A673 (cell line): ENCODE data around the gene LYSMD4. TPM values are rescaled to one million over a fixed set of nuclear protein-coding genes. Genes with fewer than 3 reads are reported as not detected.
"Not testable (repeated sequence)": the region's sequence is repeated elsewhere in the genome, so short reads cannot be mapped to it uniquely, and the experiment has no call there.

Source experiments
- BruUV-seq: library from RNA; stranded (reverse); fragments of 400-500 nt; replicated peaks from 2 replicates; lab custom pipeline; 2021; lab: Mats Ljungman, UMichigan
- CTCF ChIA-PET: fragments of 300-600 bp; sonication (Branson Sonifier 250); formaldehyde crosslinking; loops from one replicate; lab custom pipeline; 2022; ENCODE audit warnings: antibody characterized with exemption; lab: Charles Lee
- POLR2A ChIA-PET: fragments of 300-600 bp; sonication (Branson Sonifier 250); formaldehyde crosslinking; loops from one replicate; lab custom pipeline; 2022; ENCODE audit warnings: antibody characterized with exemption; ENCODE audit not compliant: low non-redundant PET; lab: Charles Lee
- DNase-seq: peaks from one replicate; pipeline ENCODE4 v3.0.0-alpha.2; 2015; ENCODE audit warnings: low spot score
- H3K27ac ChIP-seq: fragments of 200-600 bp; sonication (generic); 2 replicates; pipeline ENCODE4 v1.5.1; 2016; ENCODE audit warnings: mixed run types, low read depth, mild to moderate bottlenecking, mixed read lengths, antibody characterized with exemption, low read length; ENCODE audit not compliant: poor library complexity, severe bottlenecking
- H3K27me3 ChIP-seq: fragments of 200-600 bp; sonication (generic); replicated peaks from 2 replicates; pipeline ENCODE4 v1.6.1; 2017; ENCODE audit warnings: mixed run types, low read depth, mild to moderate bottlenecking, mixed read lengths, antibody characterized with exemption, low read length; ENCODE audit not compliant: insufficient read depth, poor library complexity
- H3K36me3 ChIP-seq: fragments of 200-600 bp; sonication (generic); 2 replicates; pipeline ENCODE4 v1.6.1; 2016; ENCODE audit warnings: mixed run types, mild to moderate bottlenecking, mixed read lengths, antibody characterized with exemption, low read length; ENCODE audit not compliant: insufficient read depth, poor library complexity, severe bottlenecking
- H3K4me1 ChIP-seq: fragments of 200-600 bp; sonication (generic); 2 replicates; pipeline ENCODE4 v1.6.1; 2017; ENCODE audit warnings: mixed run types, mild to moderate bottlenecking, mixed read lengths, antibody characterized with exemption, low read length; ENCODE audit not compliant: insufficient read depth, poor library complexity, severe bottlenecking
- H3K4me3 ChIP-seq: fragments of 200-600 bp; sonication (generic); 2 replicates; pipeline ENCODE4 v1.5.1; 2016; ENCODE audit warnings: low read depth, mixed run types, mild to moderate bottlenecking, mixed read lengths, low read length; ENCODE audit not compliant: poor library complexity, severe bottlenecking
- H3K9me3 ChIP-seq: fragments of 200-600 bp; sonication (generic); 2 replicates; pipeline ENCODE4 v1.6.1; 2016; ENCODE audit warnings: mixed run types, low read depth, mild to moderate bottlenecking, mixed read lengths, antibody characterized with exemption, low read length; ENCODE audit not compliant: poor library complexity, severe bottlenecking
- EZH2 ChIP-seq: fragments of 200-600 bp; sonication (generic); IDR thresholded peaks from 2 replicates; pipeline ENCODE4 v1.6.1; 2017; ENCODE audit warnings: borderline replicate concordance, low read depth, mild to moderate bottlenecking, mixed read lengths, antibody characterized with exemption, low read length; ENCODE audit not compliant: poor library complexity, severe bottlenecking
- intact Hi-C: fragments of 100-400 bp; cut with micrococcal nuclease; formaldehyde crosslinking; loops from one replicate; pipeline ENCODE4 v1.10.0; 2022; ENCODE audit not compliant: unreplicated experiment
- total RNA-seq: library from RNA; stranded (reverse); gene quantifications from 2 replicates; pipeline ENCODE4 v1.2.3, GENCODE V29; 2021
- TF ChIP-seq, protein P1 (sequence below): fragments of 300-800, 200-600 bp; sonication (generic); conservative IDR thresholded peaks from 2 replicates; pipeline ENCODE4 v1.5.1; 2017; ENCODE audit warnings: low read depth, mild to moderate bottlenecking, antibody characterized with exemption, low read length, moderate library complexity, mixed read lengths

Gene LYSMD4
- total RNA-seq, 1 experiment from 2014 or later = 5.8 TPM

DNA sequence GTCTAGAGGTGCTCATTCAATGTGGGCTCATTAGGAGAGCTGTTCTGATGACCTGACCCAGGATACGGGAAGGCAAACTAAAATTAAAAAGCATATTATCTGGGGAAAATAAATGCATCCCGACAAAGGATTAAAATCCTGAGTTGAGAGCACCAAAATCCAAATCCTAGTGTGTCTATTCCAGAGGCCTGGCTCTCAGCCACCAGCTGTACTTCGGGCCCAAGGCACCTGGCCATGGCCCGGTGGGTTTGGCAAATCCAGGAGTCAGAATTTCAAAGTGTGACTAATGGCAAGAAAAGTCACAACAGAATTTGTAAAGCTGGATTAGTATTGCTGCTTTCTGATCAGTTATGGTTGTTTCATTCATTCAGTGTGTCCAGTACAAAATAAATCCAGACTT lies 2.6 kb upstream of the LYSMD4 start:
- TF ChIP-seq EZH2 = no peak
- no peaks in the 10 kb centered on the region for H3K27me3 ChIP-seq
- intact Hi-C loops = loop anchor here (10.0 kb wide), 1 partner anchor 631 kb away; the partner anchor contains the start of gene SYNM
- no peaks in the 10 kb centered on the region for H3K9me3 ChIP-seq
- no peak overlapping the region for H3K27ac ChIP-seq
- ChIA-PET POLR2A (no interaction called here), CTCF (no interaction called here)
- BruUV-seq = no TSS peak
- no peak for DNase-seq
- no peak overlapping the region for H3K4me3 ChIP-seq
- peaks cover 2% of the 10 kb centered on the region for H3K36me3 ChIP-seq
- H3K4me1 ChIP-seq = peaks cover 4% of the 10 kb centered on the region

DNA sequence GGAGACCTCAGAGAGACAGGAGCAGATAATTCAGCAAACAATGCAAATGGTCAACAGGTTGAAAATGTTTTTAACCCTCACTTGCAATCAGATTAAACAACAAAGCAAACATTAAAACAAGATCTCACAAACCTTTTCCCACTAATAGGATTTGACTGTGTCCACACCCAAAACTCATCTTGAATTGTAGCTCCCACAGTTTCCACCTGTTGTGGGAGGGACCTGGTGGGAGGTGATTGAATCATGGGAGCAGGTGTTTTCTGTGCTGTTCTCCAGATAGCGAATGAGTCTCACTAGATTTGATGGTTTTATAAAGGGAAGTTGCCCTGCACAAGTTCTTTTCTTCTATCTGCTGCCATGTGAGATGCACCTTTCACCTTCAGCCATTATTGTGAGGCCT lies 1.3 kb upstream of the LYSMD4 start:
- H3K4me3 ChIP-seq = no peak overlapping the region
- CTCF ChIA-PET = no interaction called here
- H3K27me3 ChIP-seq = no peaks in the 10 kb centered on the region
- TF ChIP-seq EZH2 = no peak
- TF ChIP-seq, protein P1, sequence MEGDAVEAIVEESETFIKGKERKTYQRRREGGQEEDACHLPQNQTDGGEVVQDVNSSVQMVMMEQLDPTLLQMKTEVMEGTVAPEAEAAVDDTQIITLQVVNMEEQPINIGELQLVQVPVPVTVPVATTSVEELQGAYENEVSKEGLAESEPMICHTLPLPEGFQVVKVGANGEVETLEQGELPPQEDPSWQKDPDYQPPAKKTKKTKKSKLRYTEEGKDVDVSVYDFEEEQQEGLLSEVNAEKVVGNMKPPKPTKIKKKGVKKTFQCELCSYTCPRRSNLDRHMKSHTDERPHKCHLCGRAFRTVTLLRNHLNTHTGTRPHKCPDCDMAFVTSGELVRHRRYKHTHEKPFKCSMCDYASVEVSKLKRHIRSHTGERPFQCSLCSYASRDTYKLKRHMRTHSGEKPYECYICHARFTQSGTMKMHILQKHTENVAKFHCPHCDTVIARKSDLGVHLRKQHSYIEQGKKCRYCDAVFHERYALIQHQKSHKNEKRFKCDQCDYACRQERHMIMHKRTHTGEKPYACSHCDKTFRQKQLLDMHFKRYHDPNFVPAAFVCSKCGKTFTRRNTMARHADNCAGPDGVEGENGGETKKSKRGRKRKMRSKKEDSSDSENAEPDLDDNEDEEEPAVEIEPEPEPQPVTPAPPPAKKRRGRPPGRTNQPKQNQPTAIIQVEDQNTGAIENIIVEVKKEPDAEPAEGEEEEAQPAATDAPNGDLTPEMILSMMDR = no peak
- no peaks in the 10 kb centered on the region for H3K9me3 ChIP-seq
- intact Hi-C loops = loop anchor here (10.0 kb wide), 1 partner anchor 630 kb away; the partner anchor contains the start of gene SYNM
- H3K36me3 ChIP-seq = peaks cover 3% of the 10 kb centered on the region
- BruUV-seq = no TSS peak
- H3K4me1 ChIP-seq = peaks cover 4% of the 10 kb centered on the region
- POLR2A ChIA-PET = no interaction called here
- H3K27ac ChIP-seq = no peak overlapping the region
- DNase-seq = no peak

DNA sequence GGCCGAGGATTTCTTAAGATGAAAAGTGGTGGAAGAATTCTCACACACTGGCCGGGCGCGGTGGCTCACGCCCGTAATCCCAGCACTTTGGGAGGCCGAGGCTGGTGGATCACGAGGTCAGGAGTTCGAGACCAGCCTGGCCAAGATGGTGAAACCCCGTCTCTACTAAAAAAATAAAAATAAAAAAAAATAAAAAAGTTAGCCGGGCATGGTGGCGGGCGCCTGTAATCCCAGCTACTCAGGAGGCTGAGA lies 729 bp upstream of the LYSMD4 start:
- peak overlapping the region; percentile 81 for H3K4me3 ChIP-seq
- POLR2A ChIA-PET = not testable (repeated sequence)

DNA sequence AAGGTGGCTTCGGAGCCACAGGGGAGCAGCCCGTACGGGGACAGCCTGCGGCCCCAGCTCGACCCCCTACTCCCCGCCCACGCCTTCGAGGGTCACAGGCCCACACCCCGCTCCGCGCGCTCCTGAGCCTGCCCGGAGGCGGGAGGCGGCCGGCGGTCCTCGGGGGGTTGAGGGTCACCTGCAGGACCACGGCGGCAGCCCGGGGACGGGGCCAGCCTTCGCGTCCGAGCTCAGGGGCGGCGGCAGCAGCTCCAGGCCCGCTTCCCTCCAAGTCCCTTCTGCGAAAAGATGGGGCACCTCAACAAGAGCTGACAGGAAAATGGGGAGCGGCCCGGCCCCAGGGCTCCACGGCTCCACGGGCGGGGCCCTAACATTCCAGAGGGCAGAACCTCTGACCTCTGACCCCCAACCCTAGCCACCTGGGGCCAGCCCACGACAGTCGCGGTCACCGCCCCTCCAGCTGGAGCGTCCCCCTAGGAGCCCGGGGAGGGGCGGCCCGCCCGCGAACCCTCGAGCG lies 428 bp downstream of the LYSMD4 start:
- DNase-seq = no peak
- intact Hi-C loops = loop anchor here (10.0 kb wide), 1 partner anchor 628 kb away; the partner anchor contains the start of gene SYNM
- Histone ChIP-seq H3K9me3 (no peaks in the 10 kb centered on the region), H3K27me3 (no peaks in the 10 kb centered on the region), H3K36me3 (peaks cover 3% of the 10 kb centered on the region), H3K4me1 (peaks cover 4% of the 10 kb centered on the region), H3K27ac (peak overlapping the region; percentile 69), H3K4me3 (peak overlapping the region; percentile 81)
- CTCF ChIA-PET = interaction anchor here (0.6 to 1.0 kb wide), 5 partner anchors 20 to 1567 kb away, joined by 3 to 7 read pairs (median 4); no protein-coding TSS in a partner anchor
- TF ChIP-seq, protein P1 = no peak
- TF ChIP-seq EZH2 = no peak
- POLR2A ChIA-PET = interaction anchor here (0.5 to 0.7 kb wide), 6 partner anchors 9 to 1779 kb away, joined by 3 to 9 read pairs (median 5); no protein-coding TSS in a partner anchor
- no TSS peak for BruUV-seq

More for the DNA sequence above, 729 bp upstream of the LYSMD4 start:
- CTCF ChIA-PET, H3K4me1 ChIP-seq, DNase-seq, BruUV-seq, H3K27me3 ChIP-seq, H3K36me3 ChIP-seq, H3K9me3 ChIP-seq: not testable (repeated sequence)
- peak overlapping the region; percentile 68 for H3K27ac ChIP-seq
- intact Hi-C loops = loop anchor here (10.0 kb wide), 1 partner anchor 629 kb away; the partner anchor contains the start of gene SYNM
